Gastroesophageal sphincter (tissue), 4 donors: ENCODE data around the gene BCL11A. TPM values are rescaled to one million over a fixed set of nuclear protein-coding genes. Genes with fewer than 3 reads are reported as not detected.

Experiments used
- ATAC-seq: fragments of 150-250 bp; one replicate; pipeline ENCODE4 v1.9.1; 2016; ENCODE audit warnings: mild to moderate bottlenecking, moderate library complexity
- H3K27ac ChIP-seq, 4 donors: fragments of 200-600 bp; sonication (generic) in 3 of 4; 1 replicate in 3 of 4; 2 replicates in 1 of 4; pipeline ENCODE4 v1.5.1; 2016 to 2019
- H3K27me3 ChIP-seq: fragments of 200-600 bp; sonication (generic); one replicate; pipeline ENCODE4 v1.5.1; 2019
- H3K36me3 ChIP-seq, 2 donors: fragments of 200-600 bp; sonication (generic); one replicate each; pipeline ENCODE4 v1.5.1; 2019; ENCODE audit warnings: control low read depth in 1 of 2
- H3K4me1 ChIP-seq, 3 donors: fragments of 200-600 bp; sonication (generic); 1 replicate in 2 of 3; 2 replicates in 1 of 3; pipeline ENCODE4 v1.5.1; 2016 to 2019; ENCODE audit warnings: control low read depth in 2 of 3
- H3K4me3 ChIP-seq, 2 donors: fragments of 200-600 bp; sonication (generic); one replicate each; pipeline ENCODE4 v1.5.1; 2019; ENCODE audit warnings: mild to moderate bottlenecking in 1 of 2, moderate library complexity in 1 of 2
- H3K9me3 ChIP-seq, 3 donors: fragments of 200-600 bp; sonication (generic); one replicate each; pipeline ENCODE4 v1.5.1; 2017 to 2019; ENCODE audit warnings: control low read depth in 2 of 3
- EP300 ChIP-seq: sonication (generic); formaldehyde crosslinking; IDR thresholded peaks from one replicate; pipeline ENCODE4 v1.6.1; 2017; ENCODE audit warnings: antibody characterized with exemption, mild to moderate bottlenecking
- POLR2A ChIP-seq, 2 donors: fragments of 450-650 bp; IDR thresholded peaks; one replicate each; pipeline ENCODE4 v1.6.1; 2017; ENCODE audit warnings: antibody characterized with exemption in 2 of 2, mild to moderate bottlenecking in 2 of 2, moderate library complexity in 1 of 2
- POLR2AphosphoS5 ChIP-seq: sonication (generic); formaldehyde crosslinking; IDR thresholded peaks from one replicate; pipeline ENCODE4 v1.6.1; 2017; ENCODE audit warnings: antibody characterized with exemption
- WGBS, 2 donors: methylation state at CpG; one replicate each; pipeline ENCODE4 v1.1.5; 2018; ENCODE audit warnings: low coverage in 1 of 2; 5-methylcytosine and 5-hydroxymethylcytosine counted together
- total RNA-seq, 4 donors: library from RNA; depleted of rRNA; stranded (reverse); fragments of >200 nt; gene quantifications; one replicate each; pipeline ENCODE4 v1.1.0, GENCODE V29; 2016
- TF ChIP-seq, protein P1 (sequence below), 4 experiments: fragments of 200-600 bp in 2 of 4; fragments of 450-650 bp in 2 of 4; sonication (generic) in 1 of 4; IDR thresholded peaks; one replicate each; pipeline ENCODE4 v1.5.1; 2017 to 2019; ENCODE audit warnings: antibody characterized with exemption in 4 of 4, mild to moderate bottlenecking in 2 of 4, moderate library complexity in 2 of 4

Gene BCL11A
- total RNA-seq, 4 donors from 2014 or later, result 3.6 to 10.6 (median 8.1) TPM

- H3K4me1 ChIP-seq, result peaks cover 0 to 10% (median 0%) of the 10 kb centered on the region in 3 donors
- no peak for ATAC-seq
- WGBS, 2 donors, result 62 to 73% methylated on average over 5 of the region's 5 CpGs
- no peak overlapping the region for H3K4me3 ChIP-seq
- H3K27ac ChIP-seq, result no peak overlapping the region
- TF ChIP-seq POLR2A (IDR thresholded peaks at IDR 0.05) (no peak), EP300 (no peak), POLR2AphosphoS5 (no peak)
- TF ChIP-seq, protein P1, sequence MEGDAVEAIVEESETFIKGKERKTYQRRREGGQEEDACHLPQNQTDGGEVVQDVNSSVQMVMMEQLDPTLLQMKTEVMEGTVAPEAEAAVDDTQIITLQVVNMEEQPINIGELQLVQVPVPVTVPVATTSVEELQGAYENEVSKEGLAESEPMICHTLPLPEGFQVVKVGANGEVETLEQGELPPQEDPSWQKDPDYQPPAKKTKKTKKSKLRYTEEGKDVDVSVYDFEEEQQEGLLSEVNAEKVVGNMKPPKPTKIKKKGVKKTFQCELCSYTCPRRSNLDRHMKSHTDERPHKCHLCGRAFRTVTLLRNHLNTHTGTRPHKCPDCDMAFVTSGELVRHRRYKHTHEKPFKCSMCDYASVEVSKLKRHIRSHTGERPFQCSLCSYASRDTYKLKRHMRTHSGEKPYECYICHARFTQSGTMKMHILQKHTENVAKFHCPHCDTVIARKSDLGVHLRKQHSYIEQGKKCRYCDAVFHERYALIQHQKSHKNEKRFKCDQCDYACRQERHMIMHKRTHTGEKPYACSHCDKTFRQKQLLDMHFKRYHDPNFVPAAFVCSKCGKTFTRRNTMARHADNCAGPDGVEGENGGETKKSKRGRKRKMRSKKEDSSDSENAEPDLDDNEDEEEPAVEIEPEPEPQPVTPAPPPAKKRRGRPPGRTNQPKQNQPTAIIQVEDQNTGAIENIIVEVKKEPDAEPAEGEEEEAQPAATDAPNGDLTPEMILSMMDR (IDR thresholded peaks at IDR 0.05), result no peak
- H3K36me3 ChIP-seq, result peaks cover 0 to 17% of the 10 kb centered on the region in 2 donors
- no peaks in the 10 kb centered on the region for H3K9me3 ChIP-seq
- H3K27me3 ChIP-seq, result no peaks in the 10 kb centered on the region
Measured at GRCh38 chr2:60459851-60460250, 93.6 kb downstream of the BCL11A start.

GRCh38 chr2:60456115-60456770 is 97.2 kb downstream of the BCL11A start:
- ATAC-seq, result no peak
- Histone ChIP-seq H3K27me3 (no peaks in the 10 kb centered on the region), H3K9me3 (no peaks in the 10 kb centered on the region), H3K36me3 (peaks cover 0 to 9% of the 10 kb centered on the region in 2 donors), H3K27ac (no peak overlapping the region), H3K4me1 (no peaks in the 10 kb centered on the region), H3K4me3 (no peak overlapping the region)
- WGBS, 2 donors, result 83 to 98% methylated on average over 5 to 6 of the region's 6 CpGs
- TF ChIP-seq, protein P1 (IDR thresholded peaks at IDR 0.05), result no peak
- no peak for TF ChIP-seq EP300

DNA sequence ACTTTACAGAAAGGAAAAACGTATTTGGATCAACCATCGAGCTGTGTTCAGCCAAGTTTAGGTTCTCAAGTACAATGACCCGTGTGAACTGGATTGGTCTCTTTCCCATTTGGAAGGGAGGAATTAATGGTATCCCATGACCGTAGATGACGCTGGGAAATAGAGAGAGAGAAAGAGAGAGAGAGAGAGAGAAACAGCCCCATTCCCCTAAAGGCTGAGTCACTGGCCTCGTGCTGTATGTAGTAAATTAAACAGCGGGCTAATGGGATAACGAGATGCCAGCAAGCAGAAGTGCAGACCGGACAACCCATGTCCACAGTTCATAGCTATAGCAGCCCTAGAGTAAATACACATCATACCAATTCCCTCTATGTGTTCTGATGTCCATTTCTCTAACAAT is 99.6 kb downstream of the BCL11A start:
- Histone ChIP-seq H3K4me3 (no peak overlapping the region), H3K36me3 (no peaks in the 10 kb centered on the region), H3K27ac (no peak overlapping the region), H3K27me3 (no peaks in the 10 kb centered on the region), H3K4me1 (no peaks in the 10 kb centered on the region), H3K9me3 (no peaks in the 10 kb centered on the region)
- TF ChIP-seq POLR2A (IDR thresholded peaks at IDR 0.05), result no peak
- TF ChIP-seq, protein P1 (IDR thresholded peaks at IDR 0.05), result no peak
- TF ChIP-seq POLR2AphosphoS5, result no peak
- no peak for TF ChIP-seq EP300
- ATAC-seq, result no peak
- 90 to 100% methylated on average over 1 to 6 of the region's 9 CpGs for WGBS, 2 donors

- Histone ChIP-seq H3K9me3 (no peaks in the 10 kb centered on the region), H3K4me3 (no peak overlapping the region), H3K27ac (no peak overlapping the region), H3K27me3 (no peaks in the 10 kb centered on the region), H3K36me3 (no peaks in the 10 kb centered on the region), H3K4me1 (no peaks in the 10 kb centered on the region)
- WGBS, 2 donors, result 33 to 69% methylated on average over 1 to 9 of the region's 16 CpGs
- TF ChIP-seq, protein P1 (IDR thresholded peaks at IDR 0.05), result no peak
- TF ChIP-seq POLR2AphosphoS5, result no peak
- no peak for TF ChIP-seq EP300
- no peak for TF ChIP-seq POLR2A (IDR thresholded peaks at IDR 0.05)
- no peak for ATAC-seq
Measured at GRCh38 chr2:60453301-60453700, 100.2 kb downstream of the BCL11A start.

DNA sequence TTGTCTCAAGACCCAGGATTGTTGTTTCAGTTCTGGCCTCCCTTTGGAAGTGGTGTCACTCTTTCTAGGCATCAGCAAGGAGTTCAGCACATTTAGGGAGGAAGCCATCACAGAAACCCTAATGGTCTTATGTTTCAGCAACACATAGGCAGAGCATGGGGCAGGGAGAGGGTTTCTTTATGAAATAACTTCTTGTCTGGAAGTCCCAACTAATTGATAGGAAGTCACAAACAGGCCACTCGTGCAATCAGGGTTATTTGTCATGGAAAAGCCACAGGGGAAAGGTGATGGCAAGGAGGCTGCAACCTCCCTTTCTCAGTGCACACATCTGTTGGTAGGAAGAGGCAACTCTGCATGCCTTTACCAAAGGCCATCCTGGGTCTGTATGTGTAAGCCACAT is 103.0 kb downstream of the BCL11A start:
- Histone ChIP-seq H3K27ac (no peak overlapping the region), H3K9me3 (no peaks in the 10 kb centered on the region), H3K36me3 (no peaks in the 10 kb centered on the region), H3K4me3 (no peak overlapping the region), H3K27me3 (no peaks in the 10 kb centered on the region), H3K4me1 (no peaks in the 10 kb centered on the region)
- TF ChIP-seq EP300, result no peak
- no peak for TF ChIP-seq POLR2A (IDR thresholded peaks at IDR 0.05)
- no peak for TF ChIP-seq POLR2AphosphoS5
- TF ChIP-seq, protein P1 (IDR thresholded peaks at IDR 0.05), result no peak
- 50 to 78% methylated on average over 1 of the region's 1 CpG for WGBS, 2 donors
- no peak for ATAC-seq
